ENCODE results near the gene MAST2.
"Not testable (repeated sequence)": the region's sequence is repeated elsewhere in the genome, so short reads cannot be mapped to it uniquely, and the experiment has no call there.

Gene MAST2

DNA sequence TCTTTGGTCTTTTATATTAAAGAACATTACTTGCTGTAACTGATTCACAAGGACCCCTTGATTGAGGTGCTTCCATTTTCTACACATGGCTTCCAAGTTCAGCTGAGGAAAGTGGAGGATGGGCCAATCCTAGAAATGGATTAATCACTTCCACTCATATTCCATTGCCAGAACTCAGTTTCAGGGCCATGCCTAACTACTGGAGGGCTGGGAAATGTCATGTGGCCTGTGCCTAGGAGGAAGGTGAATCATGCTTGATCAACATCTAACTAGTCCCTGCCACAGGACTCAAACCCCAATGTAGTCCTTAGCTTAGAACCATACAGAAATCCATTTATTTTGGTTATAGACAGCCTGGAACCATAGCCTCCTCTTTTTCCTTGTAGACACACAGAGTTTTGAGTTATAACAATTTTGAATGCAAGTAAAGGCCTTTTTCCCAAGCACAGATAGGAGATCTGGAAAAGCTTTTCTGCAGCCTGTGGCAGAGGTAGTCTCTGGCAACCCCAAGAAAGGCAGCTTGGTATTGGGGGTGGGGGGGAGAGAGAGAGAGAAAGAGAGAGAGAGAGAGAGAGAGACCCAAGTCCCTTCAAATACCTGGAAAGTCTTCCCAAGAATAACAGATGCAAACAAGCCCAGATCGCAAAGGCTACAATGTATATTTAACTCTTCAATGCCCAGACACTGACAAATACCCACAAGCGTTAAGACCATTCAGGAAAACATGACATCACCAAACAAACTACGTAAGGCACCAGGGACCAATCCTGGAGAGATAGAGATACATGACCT is 12.5 kb downstream of the MAST2 start:
- DNase-seq = no peak

DNA sequence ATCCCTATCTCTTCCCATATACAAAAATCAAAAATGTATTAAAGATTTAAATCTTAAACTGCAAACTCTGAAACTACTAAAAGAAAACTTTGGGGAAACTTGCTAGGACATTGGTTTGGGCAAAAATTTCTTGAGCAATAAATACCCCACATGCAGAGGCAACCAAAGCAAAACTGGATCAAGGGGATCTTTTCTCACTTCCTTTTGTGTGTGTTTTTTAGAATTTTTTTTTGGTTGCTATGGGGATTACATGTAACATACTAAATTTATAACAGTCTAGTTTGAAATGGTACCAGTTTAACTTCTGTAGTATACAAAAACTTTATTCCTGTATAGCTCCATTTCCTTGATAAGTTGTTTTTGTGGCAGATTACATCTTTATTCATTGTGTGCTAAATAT is 16.8 kb downstream of the MAST2 start:
- DNase-seq = no peak

DNA sequence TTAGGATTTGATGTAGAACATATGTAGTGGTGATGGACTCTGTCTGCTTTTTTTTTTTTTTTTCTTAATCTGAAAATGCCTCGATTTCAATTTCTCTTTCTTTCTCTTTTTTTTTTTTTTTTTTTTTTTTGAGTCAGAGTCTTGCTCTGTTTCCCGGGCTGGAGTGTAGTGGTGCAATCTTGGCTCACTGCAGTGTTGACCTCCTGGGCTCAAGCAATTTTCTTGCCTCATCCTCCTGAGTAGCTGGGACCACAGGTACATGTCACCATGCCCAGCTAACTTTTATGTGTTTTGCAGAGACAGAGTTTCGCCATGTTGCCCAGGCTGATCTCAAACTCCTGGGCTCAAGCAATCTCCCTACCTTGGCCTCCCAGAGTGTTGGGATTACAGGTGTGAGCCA is 17.4 kb downstream of the MAST2 start:
- no peak for DNase-seq

GRCh38 chr1:45822644-45823043 is 19.2 kb downstream of the MAST2 start:
- DNase-seq = no peak

DNA sequence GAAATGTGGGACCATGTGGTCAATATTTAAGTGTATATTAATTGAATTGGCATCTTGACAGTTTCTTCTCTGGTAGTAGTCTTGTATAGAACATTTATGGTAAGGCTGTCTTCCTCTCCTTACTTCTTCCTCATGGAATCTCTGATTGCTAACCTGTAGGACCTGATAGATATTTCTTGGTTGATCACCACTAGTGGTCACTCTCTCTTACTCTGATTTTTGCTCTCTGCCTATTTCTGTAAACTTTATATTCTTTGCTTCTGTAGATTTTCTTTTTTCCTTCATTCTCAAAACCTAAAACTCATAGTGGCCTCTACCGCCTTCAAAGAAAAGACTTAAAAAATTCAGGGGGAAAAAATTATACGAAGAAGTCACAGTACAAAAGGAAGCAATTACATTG is 21.2 kb downstream of the MAST2 start:
- DNase-seq = no peak

- DNase-seq = no peak
Observed at GRCh38 chr1:45827256-45827655, 23.8 kb downstream of the MAST2 start.

DNA sequence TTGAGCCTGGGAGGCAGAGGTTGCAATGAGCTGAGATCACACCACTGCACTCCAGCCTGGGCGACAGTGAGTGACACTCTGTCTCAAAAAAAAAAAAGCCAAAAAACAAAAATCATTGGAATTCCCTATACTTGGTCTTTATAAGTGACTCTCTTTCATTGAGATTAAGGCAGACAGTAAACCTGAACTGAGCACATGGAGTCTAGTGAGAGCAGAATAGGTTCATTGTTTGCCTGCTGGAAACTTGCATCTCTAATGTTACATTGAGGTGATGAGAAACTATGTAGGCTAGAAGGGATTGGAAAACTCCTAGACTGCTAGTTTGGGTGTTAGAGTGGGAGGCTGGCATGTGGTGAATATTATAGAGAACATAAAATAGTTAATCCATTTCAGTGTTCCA is 25.4 kb downstream of the MAST2 start:
- DNase-seq = no peak

GRCh38 chr1:45833361-45833760 is 29.9 kb downstream of the MAST2 start:
- DNase-seq = no peak

DNA sequence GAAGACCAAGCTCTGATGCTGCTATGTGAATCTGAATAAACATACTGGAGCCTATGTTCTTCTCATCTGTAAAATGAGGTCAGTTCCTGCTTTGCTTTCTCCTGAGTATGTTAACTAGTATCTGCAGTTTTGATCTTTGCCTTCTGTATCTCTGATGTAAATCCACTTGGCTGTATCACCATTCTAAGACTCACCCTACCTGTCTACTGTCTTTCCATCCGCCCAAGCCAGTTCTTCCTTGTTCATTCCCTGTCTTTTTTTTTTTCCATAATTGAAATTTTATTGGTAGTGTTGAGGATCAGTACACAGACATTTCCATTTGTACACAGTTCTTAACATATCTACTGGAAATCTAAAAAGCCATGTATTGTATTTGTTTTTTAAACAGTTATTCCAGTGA is 31.3 kb downstream of the MAST2 start:
- no peak for DNase-seq

- DNase-seq = no peak
Observed at GRCh38 chr1:45836451-45836850, 33.0 kb downstream of the MAST2 start.

DNA sequence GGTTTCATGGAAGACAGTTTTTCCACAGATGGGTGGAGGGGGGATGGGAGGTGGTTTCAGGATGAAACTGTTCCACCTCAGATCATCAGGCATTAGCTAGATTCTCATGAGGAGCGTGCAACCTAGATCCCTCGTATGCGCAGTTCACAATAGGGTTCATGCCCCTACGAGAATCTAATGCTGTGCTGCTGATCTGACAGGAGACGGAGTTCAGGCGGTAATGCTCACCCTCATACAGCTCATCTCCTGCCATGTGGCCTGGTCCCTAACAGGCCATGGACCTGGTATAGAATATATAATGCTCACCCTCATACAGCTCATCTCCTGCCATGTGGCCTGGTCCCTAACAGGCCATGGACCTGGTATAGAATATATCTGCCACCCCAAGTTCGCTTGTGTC is 33.4 kb downstream of the MAST2 start:
- not testable (repeated sequence) for DNase-seq

DNA sequence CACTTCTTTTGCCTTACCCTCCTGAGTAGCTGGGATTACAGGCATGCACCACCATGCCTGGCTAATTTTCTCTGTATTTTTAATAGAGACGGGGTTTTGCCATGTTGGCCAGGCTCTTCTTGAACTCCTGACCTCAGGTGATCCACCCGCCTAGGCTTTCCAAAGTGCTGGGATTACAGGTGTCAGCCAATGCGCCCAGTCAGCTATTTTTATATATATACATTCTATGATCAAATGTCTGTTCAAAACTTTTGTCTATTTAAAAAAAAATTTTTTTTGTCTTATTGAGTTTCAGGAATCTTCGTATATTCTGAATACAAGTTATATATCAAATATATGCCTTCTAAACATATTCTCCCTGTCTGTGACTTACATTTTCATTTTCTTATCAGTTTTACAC is 34.9 kb downstream of the MAST2 start:
- not testable (repeated sequence) for DNase-seq

DNA sequence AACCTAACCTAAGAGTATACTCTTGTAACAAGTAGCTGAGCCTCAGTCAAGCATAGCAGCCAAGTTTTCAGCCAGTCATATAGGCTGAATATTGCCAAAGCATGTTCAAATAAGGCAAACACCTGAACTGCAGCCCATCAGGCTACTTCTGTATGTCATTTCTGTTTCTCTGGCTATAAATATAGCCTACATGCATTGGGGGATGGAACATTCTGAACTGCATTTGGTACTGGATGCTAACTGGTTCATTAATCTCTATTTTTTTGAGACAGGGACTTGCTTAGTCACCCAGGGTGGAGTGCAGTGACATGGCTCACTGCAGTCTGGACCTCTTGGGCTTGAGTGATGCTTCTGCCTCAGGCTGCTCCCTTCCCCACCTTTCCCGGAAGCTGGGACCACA is 37.3 kb downstream of the MAST2 start:
- no peak for DNase-seq

DNA sequence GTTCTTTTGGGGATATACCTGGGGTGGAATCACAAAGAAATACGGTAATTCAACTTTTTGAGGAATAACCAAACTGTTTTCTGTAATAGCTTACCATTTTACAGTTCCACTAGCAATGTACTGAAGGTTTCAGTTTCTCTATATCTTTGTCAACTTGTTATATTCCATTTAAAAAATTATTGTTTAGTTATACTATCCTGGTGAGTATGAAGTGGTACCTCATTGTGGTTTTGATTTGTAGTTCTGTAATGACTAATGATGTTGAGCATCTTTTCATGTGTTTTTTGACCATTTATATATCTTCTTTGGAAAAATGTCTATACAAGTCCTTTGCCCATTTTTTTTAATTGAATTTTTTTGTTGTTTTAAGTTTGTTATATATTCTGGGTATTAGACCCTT is 39.4 kb downstream of the MAST2 start:
- no peak for DNase-seq

DNA sequence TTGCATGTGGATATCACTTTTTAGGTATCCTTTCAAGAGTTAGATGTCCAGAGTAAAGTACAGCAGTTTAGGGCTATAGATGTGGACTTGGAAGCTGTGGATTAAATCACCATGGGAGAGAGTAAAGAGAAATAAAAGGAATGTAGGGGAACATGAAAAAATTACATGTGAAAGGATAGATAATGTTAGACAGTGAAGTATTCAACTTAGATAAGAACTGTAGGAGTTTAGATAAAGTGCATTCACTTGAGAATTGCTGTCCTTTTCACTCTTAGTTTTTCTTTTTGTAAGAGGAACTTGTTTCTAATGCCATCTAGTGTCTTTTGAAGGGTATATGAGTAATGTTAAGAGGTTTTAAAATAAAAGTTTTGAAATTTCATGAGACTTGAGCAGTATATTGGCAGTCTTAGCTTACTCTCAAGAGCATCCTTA is 40.1 kb downstream of the MAST2 start:
- DNase-seq = no peak

DNA sequence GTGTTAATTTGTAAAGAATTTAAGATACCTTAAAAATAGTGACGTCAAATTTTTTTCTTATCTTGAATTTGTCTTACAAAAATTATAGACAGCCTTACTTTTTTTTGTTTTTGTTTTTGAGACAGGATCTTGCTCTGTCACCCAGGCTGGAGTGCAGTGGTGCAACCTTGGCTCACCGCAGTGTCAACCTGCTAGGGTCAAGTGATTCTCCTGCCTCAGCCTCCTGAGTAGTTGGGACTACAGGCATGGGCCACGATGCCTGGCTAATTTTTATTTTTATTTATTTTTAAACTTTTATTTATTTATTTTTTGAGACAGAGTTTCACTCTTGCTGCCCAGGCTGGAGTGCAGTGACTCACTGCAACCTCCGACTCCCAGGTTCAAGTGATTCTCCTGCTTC is 40.6 kb downstream of the MAST2 start:
- not testable (repeated sequence) for DNase-seq

DNA sequence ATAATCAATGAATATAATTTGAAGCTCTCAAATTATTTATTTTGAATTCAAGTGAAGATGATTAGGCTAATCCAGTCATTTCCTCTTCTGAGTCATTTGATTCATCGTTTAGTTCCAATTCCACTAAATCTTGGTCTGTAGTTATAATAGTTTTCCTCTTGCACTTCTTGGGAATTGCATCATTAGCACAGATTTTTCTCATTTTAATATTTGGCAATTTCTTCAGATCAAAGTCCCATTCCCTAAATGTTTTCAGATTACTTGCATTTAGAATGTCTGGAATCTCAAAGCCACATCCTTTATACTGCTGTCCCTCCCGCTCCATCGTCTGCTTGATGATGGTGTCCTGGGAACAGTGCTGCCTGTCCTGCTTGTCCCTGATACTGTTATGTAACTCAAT is 43.5 kb downstream of the MAST2 start:
- DNase-seq = no peak

- no peak for DNase-seq
Observed at GRCh38 chr1:45848097-45848496, 44.7 kb downstream of the MAST2 start.

DNA sequence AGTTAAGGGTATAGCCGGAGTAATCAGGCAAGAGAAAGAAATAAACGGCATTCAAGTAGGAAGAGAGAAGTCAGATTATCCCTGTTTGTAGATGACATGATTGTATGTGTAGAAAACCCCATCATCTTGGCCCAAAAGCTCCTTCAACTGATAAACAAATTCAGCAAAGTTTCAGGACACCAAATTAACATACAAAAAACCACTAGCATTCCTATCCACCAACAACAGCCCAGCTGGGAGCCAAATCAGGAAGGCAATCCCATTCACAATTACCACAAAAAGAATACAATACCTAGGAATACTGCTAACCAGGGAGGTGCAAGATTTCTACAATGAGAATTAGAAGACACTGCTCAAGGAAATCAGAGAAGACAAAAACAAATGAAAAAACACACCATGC is 45.3 kb downstream of the MAST2 start:
- no peak for DNase-seq

DNA sequence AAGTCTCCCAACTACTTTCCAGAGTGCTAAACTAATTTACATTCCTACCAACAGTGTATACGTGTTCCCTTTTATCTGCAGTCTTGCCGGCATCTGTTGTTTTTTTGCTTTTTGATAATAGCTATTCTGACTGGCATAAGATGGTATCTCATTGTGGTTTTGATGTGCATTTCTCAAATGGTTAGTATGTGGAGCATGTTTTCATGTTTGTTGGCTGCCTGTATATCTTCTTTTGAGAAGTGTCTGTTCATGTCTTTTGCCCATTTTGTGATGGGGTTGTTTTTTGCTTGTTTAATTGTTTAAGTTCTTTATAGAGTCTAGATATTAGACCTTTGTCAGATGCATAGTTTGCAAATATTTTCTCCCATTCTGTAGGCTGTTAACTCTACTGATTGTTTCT is 46.6 kb downstream of the MAST2 start:
- no peak for DNase-seq

DNA sequence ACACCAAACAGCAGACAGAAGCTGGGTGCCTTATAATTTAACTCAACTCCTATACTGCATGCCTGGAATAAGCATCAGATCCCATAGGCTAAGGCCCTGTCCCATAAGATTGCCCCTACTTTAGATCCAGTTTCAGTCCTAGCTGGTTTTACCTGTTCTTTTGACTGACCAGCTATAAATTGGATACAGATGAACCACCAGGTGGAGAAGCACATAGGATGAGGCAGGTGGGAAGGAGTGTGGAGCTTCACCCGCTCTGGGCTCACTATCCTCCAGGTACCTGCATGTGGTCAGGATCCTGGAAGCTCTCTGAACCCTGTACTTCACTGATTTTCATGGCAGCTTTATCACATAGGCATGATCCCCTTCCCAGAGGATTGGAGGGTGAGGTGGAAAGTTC is 51.3 kb downstream of the MAST2 start:
- DNase-seq = no peak

DNA sequence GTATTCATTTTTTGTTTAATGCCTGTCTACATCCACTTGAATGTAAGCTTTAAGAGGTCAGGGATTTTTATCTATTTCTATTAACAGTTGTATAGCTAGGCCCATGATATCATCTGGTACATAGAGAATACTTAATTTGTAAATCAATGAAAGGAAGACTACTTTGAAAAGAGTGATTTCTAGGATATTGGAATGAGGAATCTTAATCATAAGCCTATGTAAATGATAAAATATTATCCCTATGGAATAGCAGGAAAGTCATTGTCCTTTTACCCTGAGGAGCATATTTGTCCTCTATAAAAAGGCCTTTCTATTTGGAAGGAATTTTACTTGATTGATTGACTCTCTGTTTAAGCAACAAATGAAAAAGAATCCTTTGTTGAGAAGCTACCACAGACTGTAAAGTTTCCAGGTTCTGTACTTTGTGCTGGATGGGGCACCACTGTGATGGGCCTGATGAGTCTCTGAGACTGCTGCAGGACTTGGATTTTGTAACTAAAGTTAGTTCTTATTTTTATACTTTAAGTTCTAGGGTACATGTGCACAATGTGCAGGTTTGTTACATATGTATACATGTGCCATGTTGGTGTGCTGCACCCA is 53.8 kb downstream of the MAST2 start:
- no peak for DNase-seq

DNA sequence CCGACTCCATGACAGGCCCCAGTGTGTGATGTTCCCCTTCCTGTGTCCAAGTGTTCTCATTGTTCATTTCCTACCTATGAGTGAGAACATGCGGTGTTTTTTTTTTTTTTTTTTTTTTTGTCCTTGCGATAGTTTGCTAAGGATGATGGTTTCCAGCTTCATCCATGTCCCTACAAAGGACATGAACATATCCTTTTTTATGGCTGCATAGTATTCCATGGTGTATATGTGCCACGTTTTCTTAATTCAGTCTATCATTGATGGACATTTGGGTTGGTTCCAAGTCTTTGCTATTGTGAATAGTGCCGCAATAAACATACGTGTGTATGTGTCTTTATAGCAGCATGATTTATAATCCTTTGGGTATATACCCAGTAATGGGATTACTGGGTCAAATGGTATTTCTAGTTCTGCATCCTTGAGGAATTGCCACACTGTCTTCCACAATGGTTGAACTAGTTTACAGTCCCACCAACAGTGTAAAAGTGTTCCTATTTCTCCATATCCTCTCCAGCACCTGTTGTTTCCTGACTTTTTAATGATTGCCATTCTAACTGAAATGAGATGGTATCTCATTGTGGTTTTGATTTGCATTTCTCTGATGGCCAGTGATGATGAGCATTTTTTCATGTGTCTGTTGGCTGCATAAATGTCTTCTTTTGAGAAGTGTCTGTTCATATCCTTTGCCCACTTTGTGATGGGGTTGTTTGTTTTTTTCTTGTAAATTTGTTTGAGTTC is 54.5 kb downstream of the MAST2 start:
- not testable (repeated sequence) for DNase-seq

DNA sequence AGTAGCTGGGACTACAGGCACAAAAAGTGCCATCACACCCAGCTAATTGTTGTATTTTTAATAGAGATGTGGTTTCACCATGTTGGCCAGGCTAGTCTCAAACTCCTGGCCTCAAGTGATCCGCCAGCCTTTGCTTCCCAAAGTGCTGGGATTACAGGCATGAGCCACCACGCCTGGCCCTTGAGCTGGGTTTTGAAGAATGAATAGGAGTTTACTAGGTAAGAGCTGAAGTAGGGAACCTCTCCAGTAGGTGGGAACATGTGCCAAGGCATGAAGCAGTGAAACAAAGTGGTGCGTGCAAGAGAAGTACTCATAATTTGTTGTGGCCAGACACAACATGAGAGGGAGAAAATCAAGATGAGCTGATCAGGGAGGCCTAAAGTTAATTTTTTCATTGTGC is 55.8 kb downstream of the MAST2 start:
- no peak for DNase-seq

Data from T-helper 9 cell (primary cell).